ENCODE results near the gene GDNF.
"Not testable (repeated sequence)": the region's sequence is repeated elsewhere in the genome, so short reads cannot be mapped to it uniquely, and the experiment has no call there.

Gene GDNF

GRCh38 chr5:37787742-37788141 is 52.1 kb downstream of the GDNF start:
- Histone ChIP-seq H4K20me1 (ENCODE audit: insufficient read depth, low read length) (no peaks in the 10 kb centered on the region), H3K9me2 (ENCODE audit: low read depth, low read length) (no peaks in the 10 kb centered on the region), H3K36me3 (ENCODE audit: insufficient read depth, low read length) (no peaks in the 10 kb centered on the region), H3K27ac (ENCODE audit: low read depth, low read length, poor library complexity, severe bottlenecking) (no peak overlapping the region), H3F3A (ENCODE audit: insufficient read depth, low read length) (no peaks in the 10 kb centered on the region), H3K27me3 (ENCODE audit: insufficient read depth, low read length) (no peaks in the 10 kb centered on the region), H3K79me2 (ENCODE audit: insufficient read depth, low read length) (no peaks in the 10 kb centered on the region), H3K4me1 (ENCODE audit: insufficient read depth, low read length, severe bottlenecking) (no peaks in the 10 kb centered on the region), H3K9me3 (ENCODE audit: low read length) (no peaks in the 10 kb centered on the region), H3K4me3 (ENCODE audit: low read depth, low read length, poor library complexity, severe bottlenecking) (no peak overlapping the region), H3K9ac (ENCODE audit: low read length) (no peak overlapping the region), H3K4me2 (ENCODE audit: low read length) (no peak overlapping the region), H2AFZ (ENCODE audit: low read length) (no peak overlapping the region)
- no peak for TF ChIP-seq EZH2 (IDR thresholded peaks at IDR 0.05; ENCODE audit: borderline replicate concordance, low read length)
- no peak for TF ChIP-seq CTCF (IDR thresholded peaks at IDR 0.05; ENCODE audit: low read length)

- Histone ChIP-seq H4K20me1 (ENCODE audit: insufficient read depth, low read length) (no peaks in the 10 kb centered on the region), H3K27me3 (ENCODE audit: insufficient read depth, low read length) (no peaks in the 10 kb centered on the region), H3K9me2 (ENCODE audit: low read depth, low read length) (no peaks in the 10 kb centered on the region), H3K9ac (ENCODE audit: low read length) (no peak overlapping the region), H3K27ac (ENCODE audit: low read depth, low read length, poor library complexity, severe bottlenecking) (no peak overlapping the region), H3K4me1 (ENCODE audit: insufficient read depth, low read length, severe bottlenecking) (no peaks in the 10 kb centered on the region), H2AFZ (ENCODE audit: low read length) (no peak overlapping the region), H3F3A (ENCODE audit: insufficient read depth, low read length) (no peaks in the 10 kb centered on the region), H3K4me2 (ENCODE audit: low read length) (no peak overlapping the region), H3K36me3 (ENCODE audit: insufficient read depth, low read length) (no peaks in the 10 kb centered on the region), H3K4me3 (ENCODE audit: low read depth, low read length, poor library complexity, severe bottlenecking) (no peak overlapping the region), H3K79me2 (ENCODE audit: insufficient read depth, low read length) (no peaks in the 10 kb centered on the region), H3K9me3 (ENCODE audit: low read length) (no peaks in the 10 kb centered on the region)
- TF ChIP-seq EZH2 (IDR thresholded peaks at IDR 0.05; ENCODE audit: borderline replicate concordance, low read length) (no peak), CTCF (IDR thresholded peaks at IDR 0.05; ENCODE audit: low read length) (no peak)
These were observed 52.9 kb downstream of the GDNF start for GRCh38 chr5:37786862-37787519.

GRCh38 chr5:37786416-37786815 is 53.4 kb downstream of the GDNF start:
- no peak overlapping the region for H3K4me3 ChIP-seq (ENCODE audit: low read depth, low read length, poor library complexity, severe bottlenecking)
- H3K27me3 ChIP-seq (ENCODE audit: insufficient read depth, low read length): no peaks in the 10 kb centered on the region
- no peaks in the 10 kb centered on the region for H3K9me3 ChIP-seq (ENCODE audit: low read length)
- H3K4me2 ChIP-seq (ENCODE audit: low read length): no peak overlapping the region
- H3K79me2 ChIP-seq (ENCODE audit: insufficient read depth, low read length): no peaks in the 10 kb centered on the region
- no peak overlapping the region for H2AFZ ChIP-seq (ENCODE audit: low read length)
- no peaks in the 10 kb centered on the region for H3K36me3 ChIP-seq (ENCODE audit: insufficient read depth, low read length)
- TF ChIP-seq CTCF (IDR thresholded peaks at IDR 0.05; ENCODE audit: low read length): no peak
- no peak for TF ChIP-seq EZH2 (IDR thresholded peaks at IDR 0.05; ENCODE audit: borderline replicate concordance, low read length)
- no peak overlapping the region for H3K9ac ChIP-seq (ENCODE audit: low read length)
- no peaks in the 10 kb centered on the region for H4K20me1 ChIP-seq (ENCODE audit: insufficient read depth, low read length)
- H3K9me2 ChIP-seq (ENCODE audit: low read depth, low read length): no peaks in the 10 kb centered on the region
- H3F3A ChIP-seq (ENCODE audit: insufficient read depth, low read length): no peaks in the 10 kb centered on the region
- no peak overlapping the region for H3K27ac ChIP-seq (ENCODE audit: low read depth, low read length, poor library complexity, severe bottlenecking)
- H3K4me1 ChIP-seq (ENCODE audit: insufficient read depth, low read length, severe bottlenecking): no peaks in the 10 kb centered on the region

GRCh38 chr5:37781409-37781808 is 58.4 kb downstream of the GDNF start:
- not testable (repeated sequence) for H4K20me1 ChIP-seq (ENCODE audit: insufficient read depth, low read length); H3K9me3 ChIP-seq (ENCODE audit: low read length); H3K27me3 ChIP-seq (ENCODE audit: insufficient read depth, low read length); H2AFZ ChIP-seq (ENCODE audit: low read length); H3K4me3 ChIP-seq (ENCODE audit: low read depth, low read length, poor library complexity, severe bottlenecking); H3K36me3 ChIP-seq (ENCODE audit: insufficient read depth, low read length); H3K4me2 ChIP-seq (ENCODE audit: low read length); H3K79me2 ChIP-seq (ENCODE audit: insufficient read depth, low read length); H3F3A ChIP-seq (ENCODE audit: insufficient read depth, low read length); H3K9ac ChIP-seq (ENCODE audit: low read length); H3K27ac ChIP-seq (ENCODE audit: low read depth, low read length, poor library complexity, severe bottlenecking); H3K4me1 ChIP-seq (ENCODE audit: insufficient read depth, low read length, severe bottlenecking); H3K9me2 ChIP-seq (ENCODE audit: low read depth, low read length)
